PC-9 (cell line): ENCODE data around the gene TMEM221. TPM values are rescaled to one million over a fixed set of nuclear protein-coding genes. Genes with fewer than 3 reads are reported as not detected.

Experiments
- BruUV-seq: library from RNA; stranded (reverse); fragments of 400-500 nt; replicated peaks from 2 replicates; lab custom pipeline; 2021; lab: Mats Ljungman, UMichigan
- CTCF ChIA-PET: fragments of 300-600 bp; sonication (Branson Sonifier 250); formaldehyde crosslinking; loops from one replicate; lab custom pipeline; 2022; ENCODE audit warnings: antibody characterized with exemption; lab: Charles Lee
- POLR2A ChIA-PET: fragments of 300-600 bp; sonication (Branson Sonifier 250); formaldehyde crosslinking; loops from one replicate; lab custom pipeline; 2022; ENCODE audit warnings: antibody characterized with exemption; ENCODE audit not compliant: unreplicated experiment; lab: Charles Lee
- DNase-seq, 2 experiments: peaks; one replicate each; pipeline versions ENCODE4 v3.0.0 to v3.0.0-alpha.2; 2015 to 2022; ENCODE audit warnings: mixed read lengths in 1 of 2
- H2AFZ ChIP-seq: fragments of 200-600 bp; sonication (generic); 2 replicates; pipeline ENCODE4 v1.8.1; 2017; ENCODE audit warnings: antibody characterized with exemption
- H3F3A ChIP-seq: fragments of 200-600 bp; sonication (generic); 2 replicates; pipeline ENCODE4 v1.8.1; 2017; ENCODE audit warnings: antibody characterized with exemption, mild to moderate bottlenecking, low read depth; ENCODE audit not compliant: insufficient read depth
- H3K27ac ChIP-seq: fragments of 200-600 bp; sonication (generic); 2 replicates; pipeline ENCODE4 v1.6.1; 2016; ENCODE audit warnings: mixed run types
- H3K27me3 ChIP-seq: fragments of 200-600 bp; sonication (generic); 2 replicates; pipeline ENCODE4 v1.6.1; 2016; ENCODE audit warnings: low read depth, mixed run types; ENCODE audit not compliant: insufficient read depth
- H3K36me3 ChIP-seq: fragments of 200-600 bp; sonication (generic); 2 replicates; pipeline ENCODE4 v1.6.1; 2016; ENCODE audit warnings: low read depth, mixed run types
- H3K4me1 ChIP-seq: fragments of 200-600 bp; sonication (generic); replicated peaks from 2 replicates; pipeline ENCODE4 v1.6.1; 2016; ENCODE audit warnings: mixed run types; ENCODE audit not compliant: insufficient read depth
- H3K4me2 ChIP-seq: fragments of 200-600 bp; sonication (generic); 2 replicates; pipeline ENCODE4 v1.6.1; 2017; ENCODE audit warnings: mixed run types
- H3K4me3 ChIP-seq: fragments of 200-600 bp; sonication (generic); 2 replicates; pipeline ENCODE4 v1.6.1; 2016; ENCODE audit warnings: mixed run types
- H3K79me2 ChIP-seq: fragments of 200-600 bp; sonication (generic); 2 replicates; pipeline ENCODE4 v1.6.1; 2017; ENCODE audit warnings: low read depth, mixed run types
- H3K9me2 ChIP-seq: fragments of 200-600 bp; sonication (generic); 2 replicates; pipeline ENCODE4 v1.8.1; 2017; ENCODE audit warnings: mild to moderate bottlenecking; ENCODE audit not compliant: insufficient read depth
- H3K9me3 ChIP-seq: fragments of 200-600 bp; sonication (generic); 2 replicates; pipeline ENCODE4 v1.8.1; 2016; ENCODE audit warnings: low read depth; ENCODE audit not compliant: insufficient read depth
- H4K20me1 ChIP-seq: fragments of 200-600 bp; sonication (generic); 2 replicates; pipeline ENCODE4 v1.8.1; 2017; ENCODE audit not compliant: insufficient read depth
- CTCF ChIP-seq: fragments of 200-600 bp; sonication (generic); conservative IDR thresholded peaks from 2 replicates; pipeline ENCODE4 v1.6.1; 2017; ENCODE audit warnings: mixed run types, antibody characterized with exemption, mild to moderate bottlenecking, moderate library complexity
- EZH2 ChIP-seq: fragments of 200-600 bp; sonication (generic); IDR thresholded peaks from 2 replicates; pipeline ENCODE4 v1.8.0; 2017; ENCODE audit warnings: antibody characterized with exemption, low read depth
- intact Hi-C: fragments of 100-400 bp; cut with micrococcal nuclease; formaldehyde crosslinking; loops from one replicate; pipeline ENCODE4 v1.10.0; 2022; ENCODE audit not compliant: unreplicated experiment
- total RNA-seq: library from RNA; stranded (reverse); gene quantifications from 2 replicates; pipeline ENCODE4 v1.2.3, GENCODE V29; 2021

TMEM221 gene
- total RNA-seq, 1 experiment from 2014 or later: 2.0 TPM

GRCh38 chr19:17435218-17435617 lies 13.2 kb downstream of the TMEM221 start:
- POLR2A ChIA-PET: no interaction called here

DNA sequence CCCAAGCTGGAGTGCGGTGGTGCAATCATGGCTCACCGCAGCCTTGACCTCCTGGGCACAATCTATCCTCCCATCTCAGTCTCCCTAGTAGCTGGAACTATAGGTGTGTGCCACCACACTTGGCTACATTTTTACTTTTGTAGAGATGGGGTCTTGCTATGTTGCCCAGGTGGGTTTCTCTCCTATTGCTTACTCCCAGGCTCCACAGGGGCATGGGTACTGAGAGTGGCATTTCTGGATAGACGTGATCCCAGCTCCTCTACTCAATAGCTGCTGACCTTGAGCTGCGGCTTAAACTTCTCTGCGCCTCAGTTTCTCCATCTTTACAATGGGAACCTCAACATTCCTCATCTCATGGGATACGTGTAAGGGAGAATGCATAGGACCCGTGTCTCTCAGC lies 17.1 kb downstream of the TMEM221 start:
- intact Hi-C loops: no loop called here
- H3K36me3 ChIP-seq: no peaks in the 10 kb centered on the region
- no peaks in the 10 kb centered on the region for H4K20me1 ChIP-seq
- H3K9me3 ChIP-seq: no peaks in the 10 kb centered on the region
- H3K27ac ChIP-seq: no peak overlapping the region
- BruUV-seq: no TSS peak
- ChIA-PET POLR2A (no interaction called here), CTCF (no interaction called here)
- no peak for DNase-seq
- no peak overlapping the region for H3K4me2 ChIP-seq
- TF ChIP-seq CTCF: no peak
- TF ChIP-seq EZH2: no peak
- no peaks in the 10 kb centered on the region for H3K79me2 ChIP-seq
- H3K27me3 ChIP-seq: no peaks in the 10 kb centered on the region
- H2AFZ ChIP-seq: no peak overlapping the region
- H3F3A ChIP-seq: peaks cover 16% of the 10 kb centered on the region; the same call in 1 of the 2 replicates
- no peak overlapping the region for H3K4me3 ChIP-seq
- H3K9me2 ChIP-seq: no peaks in the 10 kb centered on the region
- H3K4me1 ChIP-seq: no peaks in the 10 kb centered on the region

More at GRCh38 chr19:17435218-17435617, 13.2 kb downstream of the TMEM221 start:
- no peak for TF ChIP-seq CTCF
- no peak for TF ChIP-seq EZH2
- no peaks in the 10 kb centered on the region for H3K36me3 ChIP-seq
- H3K27me3 ChIP-seq: no peaks in the 10 kb centered on the region
- H3K9me2 ChIP-seq: no peaks in the 10 kb centered on the region
- no peak for DNase-seq
- no peaks in the 10 kb centered on the region for H3K4me1 ChIP-seq
- no peak overlapping the region for H3K4me3 ChIP-seq
- no peaks in the 10 kb centered on the region for H4K20me1 ChIP-seq
- H3F3A ChIP-seq: peaks cover 17% of the 10 kb centered on the region; the same call in 1 of the 2 replicates
- H3K4me2 ChIP-seq: no peak overlapping the region
- no peak overlapping the region for H2AFZ ChIP-seq
- H3K9me3 ChIP-seq: no peaks in the 10 kb centered on the region
- BruUV-seq: no TSS peak
- intact Hi-C loops: no loop called here
- no peak overlapping the region for H3K27ac ChIP-seq
- CTCF ChIA-PET: no interaction called here
- no peaks in the 10 kb centered on the region for H3K79me2 ChIP-seq

- BruUV-seq: no TSS peak
- Histone ChIP-seq H4K20me1 (no peaks in the 10 kb centered on the region), H3K36me3 (no peaks in the 10 kb centered on the region), H3K9me2 (no peaks in the 10 kb centered on the region), H3K27ac (no peak overlapping the region), H3K4me1 (no peaks in the 10 kb centered on the region), H2AFZ (no peak overlapping the region), H3K79me2 (no peaks in the 10 kb centered on the region), H3K4me3 (no peak overlapping the region), H3K9me3 (no peaks in the 10 kb centered on the region), H3F3A (peaks cover 27% of the 10 kb centered on the region; the same call in 1 of the 2 replicates), H3K4me2 (no peak overlapping the region), H3K27me3 (no peaks in the 10 kb centered on the region)
- CTCF ChIA-PET: no interaction called here
- POLR2A ChIA-PET: no interaction called here
- TF ChIP-seq EZH2 (no peak), CTCF (no peak)
- intact Hi-C loops: no loop called here
- DNase-seq: no peak
Measured at GRCh38 chr19:17429641-17430113, 18.8 kb downstream of the TMEM221 start.
